OCI-LY7 (cell line): Measurements from ENCODE around the gene INSR.

Experiments
- CTCF ChIP-seq: fragments of 200-600 bp; sonication (generic); conservative IDR thresholded peaks from 2 replicates; pipeline ENCODE4 v1.5.1; 2014; ENCODE audit warnings: mild to moderate bottlenecking, antibody characterized with exemption, low read length, moderate library complexity, mixed read lengths
- EZH2phosphoT487 ChIP-seq: fragments of 200-600 bp; sonication (generic); IDR thresholded peaks from 2 replicates; pipeline ENCODE4 v1.6.1; 2018; ENCODE audit warnings: low read depth, borderline replicate concordance, mild to moderate bottlenecking, mixed run types, antibody characterized with exemption, low read length, moderate library complexity, mixed read lengths

- TF ChIP-seq CTCF = no peak
- no peak for TF ChIP-seq EZH2phosphoT487
These were observed 24.0 kb upstream of the INSR start for GRCh38 chr19:7318176-7318575.
